Activated naive CD8-positive, alpha-beta T cell treated with anti-CD3 and anti-CD28 coated beads, Interleukin-2, amount 10 ng/mL, durations not matched to agents 7 days and 5 days (primary cell): ENCODE results near the gene DDRGK1. TPM values are rescaled to one million over a fixed set of nuclear protein-coding genes. Genes with fewer than 3 reads are reported as not detected.

Source experiments
- ATAC-seq: fragments of 150-1000 bp; cut with Tn5 transposase; one replicate; pipeline ENCODE4 v1.10.0; 2021; ENCODE audit warnings: low read depth, moderate library complexity
- POLR2A ChIA-PET: fragments of 350-600 bp; sonication (Branson Sonifier 250); formaldehyde crosslinking; loops from one replicate; lab custom pipeline; 2021; ENCODE audit warnings: antibody characterized with exemption; lab: Charles Lee
- DNase-seq: peaks from one replicate; pipeline ENCODE4 v3.0.0; 2021
- H3K27ac Mint-ChIP-seq: one replicate; pipeline ENCODE4 v1.8.0; 2022; ENCODE audit warnings: mild to moderate bottlenecking, mixed read lengths
- H3K27me3 Mint-ChIP-seq: one replicate; pipeline ENCODE4 v1.8.0; 2022; ENCODE audit warnings: mild to moderate bottlenecking, moderate library complexity, mixed read lengths
- H3K36me3 Mint-ChIP-seq: one replicate; pipeline ENCODE4 v1.8.0; 2021; ENCODE audit warnings: mild to moderate bottlenecking, mixed read lengths
- H3K4me1 Mint-ChIP-seq: one replicate; pipeline ENCODE4 v1.8.0; 2021; ENCODE audit warnings: mixed read lengths
- H3K4me3 Mint-ChIP-seq: one replicate; pipeline ENCODE4 v1.8.0; 2022; ENCODE audit warnings: mild to moderate bottlenecking, moderate library complexity, mixed read lengths
- H3K9me3 Mint-ChIP-seq: one replicate; pipeline ENCODE4 v1.8.0; 2021; ENCODE audit warnings: mixed read lengths
- total RNA-seq, 2 experiments: library from RNA; stranded (reverse); gene quantifications; one replicate each; pipeline ENCODE4 v1.2.3, GENCODE V29; 2021

The DDRGK1 gene
- total RNA-seq, 2 experiments from 2014 or later, result 58.1 to 59.2 TPM

- ATAC-seq (no peak), DNase-seq (no peak)
- Mint-ChIP-seq H3K27ac (no peak overlapping the region), H3K9me3 (no peaks in the 10 kb centered on the region), H3K27me3 (peaks cover 8% of the 10 kb centered on the region), H3K4me1 (no peaks in the 10 kb centered on the region), H3K4me3 (no peak overlapping the region), H3K36me3 (no peaks in the 10 kb centered on the region)
- POLR2A ChIA-PET, result no interaction called here
These were observed 26.6 kb upstream of the DDRGK1 start for GRCh38 chr20:3231116-3231515.

GRCh38 chr20:3229798-3230197 lies 25.3 kb upstream of the DDRGK1 start:
- no peaks in the 10 kb centered on the region for H3K4me1 Mint-ChIP-seq
- no peak overlapping the region for H3K27ac Mint-ChIP-seq
- no peak for ATAC-seq
- no peaks in the 10 kb centered on the region for H3K9me3 Mint-ChIP-seq
- H3K27me3 Mint-ChIP-seq, result no peaks in the 10 kb centered on the region
- POLR2A ChIA-PET, result no interaction called here
- H3K36me3 Mint-ChIP-seq, result no peaks in the 10 kb centered on the region
- H3K4me3 Mint-ChIP-seq, result no peak overlapping the region
- DNase-seq, result no peak

- H3K4me3 Mint-ChIP-seq, result no peak overlapping the region
- H3K36me3 Mint-ChIP-seq, result no peaks in the 10 kb centered on the region
- DNase-seq (no peak), ATAC-seq (no peak)
- POLR2A ChIA-PET, result no interaction called here
- H3K4me1 Mint-ChIP-seq, result no peaks in the 10 kb centered on the region
- H3K27me3 Mint-ChIP-seq, result no peaks in the 10 kb centered on the region
- H3K9me3 Mint-ChIP-seq, result no peaks in the 10 kb centered on the region
- H3K27ac Mint-ChIP-seq, result no peak overlapping the region
These were observed 24.7 kb upstream of the DDRGK1 start for GRCh38 chr20:3229158-3229557.

DNA sequence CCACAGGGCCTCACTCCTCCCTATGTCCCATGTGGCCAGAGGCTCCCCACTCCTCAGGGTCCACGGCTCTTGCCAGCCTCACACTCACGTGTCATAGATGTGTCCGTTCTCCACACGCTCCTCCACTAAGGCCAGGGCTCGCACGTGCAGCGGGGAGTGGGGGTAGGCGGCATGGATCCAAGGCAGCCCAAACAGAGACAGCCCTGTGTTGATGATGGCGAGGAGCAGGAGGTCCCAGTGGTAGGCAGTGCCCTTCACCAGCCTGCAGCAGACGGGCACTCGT lies 24.2 kb upstream of the DDRGK1 start:
- ATAC-seq (no peak), DNase-seq (no peak)
- Mint-ChIP-seq H3K4me3 (no peak overlapping the region), H3K9me3 (no peaks in the 10 kb centered on the region), H3K4me1 (peaks cover under 1% of the 10 kb centered on the region), H3K27ac (peak overlapping the region; percentile 51), H3K27me3 (no peaks in the 10 kb centered on the region), H3K36me3 (peaks cover under 1% of the 10 kb centered on the region)
- POLR2A ChIA-PET, result no interaction called here

GRCh38 chr20:3227936-3228749 lies 23.7 kb upstream of the DDRGK1 start:
- POLR2A ChIA-PET, result no interaction called here
- Mint-ChIP-seq H3K4me1 (peaks cover 4% of the 10 kb centered on the region), H3K4me3 (no peak overlapping the region), H3K36me3 (peaks cover 2% of the 10 kb centered on the region), H3K27ac (peak overlapping the region; percentile 51), H3K9me3 (no peaks in the 10 kb centered on the region), H3K27me3 (no peaks in the 10 kb centered on the region)
- no peak for DNase-seq
- ATAC-seq, result no peak

DNA sequence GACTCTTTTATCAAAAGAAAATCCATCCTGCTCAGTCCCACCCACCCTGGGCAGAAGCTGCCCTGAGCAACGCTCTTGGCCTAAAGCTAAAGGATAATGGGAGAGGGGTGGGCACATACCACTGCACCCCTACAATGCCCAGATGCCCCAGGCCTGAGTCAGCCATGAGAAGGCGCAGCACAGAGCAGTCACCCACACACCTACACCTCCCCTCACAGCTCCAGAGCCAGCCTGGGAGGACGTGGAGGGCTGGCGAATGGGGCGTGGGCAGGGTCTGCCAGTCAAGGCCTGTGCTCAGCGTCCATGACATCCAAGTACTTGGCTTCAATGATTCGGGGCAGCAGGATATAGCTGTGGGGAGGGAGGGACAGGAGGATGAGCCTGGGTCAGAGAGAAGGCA lies 23.0 kb upstream of the DDRGK1 start:
- Mint-ChIP-seq H3K4me3 (no peak overlapping the region), H3K4me1 (peaks cover 9% of the 10 kb centered on the region), H3K9me3 (no peaks in the 10 kb centered on the region), H3K27ac (no peak overlapping the region), H3K36me3 (peaks cover 2% of the 10 kb centered on the region), H3K27me3 (no peaks in the 10 kb centered on the region)
- ATAC-seq (no peak), DNase-seq (no peak)
- POLR2A ChIA-PET, result no interaction called here

- DNase-seq, result no peak
- POLR2A ChIA-PET, result no interaction called here
- Mint-ChIP-seq H3K4me1 (peaks cover 9% of the 10 kb centered on the region), H3K27me3 (no peaks in the 10 kb centered on the region), H3K9me3 (no peaks in the 10 kb centered on the region), H3K27ac (no peak overlapping the region), H3K36me3 (peaks cover 2% of the 10 kb centered on the region), H3K4me3 (no peak overlapping the region)
- no peak for ATAC-seq
These were observed 22.4 kb upstream of the DDRGK1 start for GRCh38 chr20:3226864-3227263.

DNA sequence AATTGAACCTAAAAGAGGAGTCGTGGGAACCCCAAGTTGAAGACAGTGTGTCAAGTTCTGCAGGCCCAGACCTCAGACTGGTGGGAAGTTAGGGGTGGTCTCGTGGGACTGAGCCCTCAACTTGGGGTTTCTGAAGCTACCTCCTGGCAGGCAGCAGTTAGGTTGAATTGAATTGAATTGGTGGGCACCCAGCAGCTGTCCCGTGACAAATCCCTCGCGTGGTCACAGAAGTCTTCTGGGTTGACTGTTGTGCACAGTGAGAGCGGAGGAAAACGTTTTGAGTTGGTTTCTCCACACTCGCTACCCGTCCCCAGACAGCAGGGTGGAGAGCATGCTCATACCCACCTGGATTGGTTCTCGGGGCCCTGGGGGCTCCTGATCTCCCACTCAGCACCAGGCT lies 21.6 kb upstream of the DDRGK1 start:
- Mint-ChIP-seq H3K27ac (no peak overlapping the region), H3K9me3 (no peaks in the 10 kb centered on the region), H3K4me3 (no peak overlapping the region), H3K4me1 (peaks cover 12% of the 10 kb centered on the region), H3K27me3 (no peaks in the 10 kb centered on the region), H3K36me3 (peaks cover 5% of the 10 kb centered on the region)
- POLR2A ChIA-PET, result no interaction called here
- no peak for DNase-seq
- no peak for ATAC-seq

DNA sequence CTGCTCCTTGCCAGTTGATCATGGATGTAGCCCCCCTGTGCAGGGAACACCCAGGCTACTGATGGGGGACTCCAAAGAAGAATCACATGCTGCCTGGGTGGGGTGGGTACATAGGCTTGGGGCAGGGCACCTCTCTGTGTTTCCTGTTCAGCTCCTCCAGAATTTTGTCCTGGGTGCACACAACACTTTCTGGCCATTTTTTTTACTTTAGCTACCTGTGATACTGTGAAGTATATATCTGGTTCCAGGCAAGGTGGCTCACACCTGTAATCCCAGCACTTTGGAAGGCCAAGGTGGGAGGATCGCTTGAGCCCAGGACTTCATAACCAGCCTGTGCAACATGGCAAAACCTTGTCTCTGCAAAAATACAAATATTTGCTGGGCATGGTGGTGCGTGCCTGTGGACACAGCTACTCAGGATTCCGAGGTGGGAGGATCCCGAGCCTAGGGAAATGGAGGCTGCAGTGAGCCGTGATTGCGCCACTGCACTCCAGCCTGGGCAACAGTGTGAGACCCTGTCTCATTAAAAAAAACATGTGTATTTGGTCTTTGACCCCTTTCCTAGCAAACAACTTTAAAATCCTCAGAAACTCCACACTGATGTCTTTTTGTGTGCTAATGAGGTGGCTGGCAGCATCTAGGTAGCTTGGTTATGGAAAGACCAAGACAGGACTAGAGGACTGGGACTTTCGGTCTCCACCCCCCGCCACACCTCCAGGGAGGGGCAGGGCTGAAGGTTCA lies 20.4 kb upstream of the DDRGK1 start:
- peaks cover 6% of the 10 kb centered on the region for H3K36me3 Mint-ChIP-seq

DNA sequence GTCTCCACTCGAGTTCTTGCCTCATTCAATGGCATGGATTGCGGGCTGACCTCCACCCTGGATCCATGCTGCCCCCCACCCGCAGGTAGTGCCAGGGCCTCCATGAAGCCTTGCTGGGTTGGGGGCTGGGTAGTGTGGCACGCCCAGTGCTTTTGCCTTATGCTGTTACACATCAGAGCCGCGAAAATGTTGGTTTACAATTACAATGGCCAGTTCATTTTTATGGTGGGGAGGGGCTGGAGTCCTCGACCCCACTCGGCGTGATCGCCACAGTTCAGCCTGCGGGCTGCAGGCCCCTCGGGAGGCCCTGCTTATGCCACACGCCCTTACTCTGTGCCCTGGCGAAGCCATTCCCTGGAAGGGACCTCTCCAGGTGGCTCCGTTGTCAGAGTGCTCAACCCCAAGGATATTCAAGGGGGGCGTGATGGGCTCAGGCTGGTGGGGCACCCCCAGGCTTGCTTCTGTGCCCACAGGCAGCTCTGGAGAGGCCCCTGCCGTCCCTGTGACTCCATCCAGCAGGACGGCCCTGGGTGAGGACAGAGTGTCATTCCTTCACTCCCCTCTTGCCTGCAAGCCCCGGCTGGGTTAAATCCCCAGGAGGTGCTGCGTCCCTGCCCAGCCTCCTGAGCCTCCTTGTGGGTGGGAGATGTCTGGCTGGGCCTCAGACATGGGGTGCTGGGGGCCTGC lies 19.7 kb upstream of the DDRGK1 start:
- H3K27ac Mint-ChIP-seq, result no peak overlapping the region
- POLR2A ChIA-PET, result interaction anchor here (1.1 to 1.5 kb wide), 2 partner anchors 21 to 388 kb away, joined by 3 to 8 read pairs; no protein-coding TSS in a partner anchor
- DNase-seq, result no peak

More for the DNA sequence above, 20.4 kb upstream of the DDRGK1 start:
- H3K4me1 Mint-ChIP-seq, result peaks cover 12% of the 10 kb centered on the region
- no peaks in the 10 kb centered on the region for H3K27me3 Mint-ChIP-seq
- H3K4me3 Mint-ChIP-seq, result no peak overlapping the region
- DNase-seq, result no peak
- H3K27ac Mint-ChIP-seq, result no peak overlapping the region
- no peaks in the 10 kb centered on the region for H3K9me3 Mint-ChIP-seq
- POLR2A ChIA-PET, result no interaction called here
- no peak for ATAC-seq

GRCh38 chr20:3223651-3223993 lies 19.1 kb upstream of the DDRGK1 start:
- Mint-ChIP-seq H3K4me1 (peaks cover 12% of the 10 kb centered on the region), H3K9me3 (no peaks in the 10 kb centered on the region), H3K36me3 (peaks cover 6% of the 10 kb centered on the region), H3K4me3 (no peak overlapping the region), H3K27me3 (no peaks in the 10 kb centered on the region), H3K27ac (peak overlapping the region; percentile 83)
- POLR2A ChIA-PET, result interaction anchor here (1.0 to 1.5 kb wide), 6 partner anchors 14 to 388 kb away, joined by 3 to 8 read pairs (median 5); partner anchors contain the start of genes ITPA and SLC4A11
- DNase-seq (no peak), ATAC-seq (no peak)

More for the DNA sequence above, 19.7 kb upstream of the DDRGK1 start:
- ATAC-seq, result no peak
- Mint-ChIP-seq H3K4me1 (peaks cover 12% of the 10 kb centered on the region), H3K27me3 (no peaks in the 10 kb centered on the region), H3K4me3 (no peak overlapping the region), H3K9me3 (no peaks in the 10 kb centered on the region), H3K36me3 (peaks cover 6% of the 10 kb centered on the region)

DNA sequence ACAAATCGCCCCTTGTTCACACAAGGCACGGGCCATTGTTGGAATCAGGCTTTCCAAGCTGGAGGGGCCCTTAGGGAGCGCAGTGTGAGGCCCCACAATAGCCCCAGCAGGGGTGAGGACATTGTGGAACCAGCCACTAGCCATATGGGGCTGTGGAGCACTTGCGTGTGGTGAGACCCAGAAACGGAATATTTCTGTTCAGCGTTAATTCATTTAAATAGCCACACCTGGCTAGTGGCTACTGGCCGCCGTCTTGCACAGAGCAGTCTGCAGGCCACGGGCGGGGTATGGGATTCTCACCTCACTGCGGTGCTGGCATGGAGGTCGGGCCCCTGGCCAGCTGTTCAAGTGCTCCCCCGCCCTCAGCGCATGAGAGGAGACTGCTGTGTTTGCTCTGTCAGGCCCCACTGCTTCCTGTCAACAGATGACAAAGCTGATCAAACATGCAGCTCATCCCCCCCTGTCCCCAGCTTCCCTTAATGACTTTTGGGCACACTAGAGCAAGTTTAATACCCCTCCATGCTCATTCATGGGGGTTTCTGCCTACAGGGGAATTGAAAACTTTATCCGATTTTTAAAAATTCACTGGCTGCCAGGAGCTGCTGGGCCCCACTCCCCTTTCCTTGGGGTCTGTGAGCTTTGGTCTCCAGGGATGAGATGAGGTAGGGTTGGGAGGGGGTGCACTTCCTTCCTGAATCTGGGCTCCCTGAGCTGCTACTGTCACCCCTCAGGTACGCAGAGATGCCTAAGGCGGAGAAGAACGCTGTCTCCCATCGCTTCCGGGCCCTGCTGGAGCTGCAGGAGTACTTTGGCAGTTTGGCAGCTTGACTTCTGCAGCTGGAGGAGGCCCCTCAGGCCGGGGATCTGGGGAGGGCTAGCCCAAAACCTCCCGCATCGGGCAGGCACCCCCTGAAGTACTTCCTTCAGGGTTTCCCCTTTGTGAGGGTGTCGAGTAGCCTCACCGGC lies 18.4 kb upstream of the DDRGK1 start:
- H3K4me1 Mint-ChIP-seq, result peaks cover 12% of the 10 kb centered on the region

More for the DNA sequence above, 18.4 kb upstream of the DDRGK1 start:
- Mint-ChIP-seq H3K27me3 (no peaks in the 10 kb centered on the region), H3K9me3 (no peaks in the 10 kb centered on the region), H3K4me3 (peak overlapping the region; percentile 30), H3K36me3 (peaks cover 6% of the 10 kb centered on the region), H3K27ac (peak overlapping the region; percentile 83)
- POLR2A ChIA-PET, result interaction anchor here (0.7 to 1.5 kb wide), 7 partner anchors 13 to 389 kb away, joined by 3 to 8 read pairs (median 5); partner anchors contain the start of genes ITPA and SLC4A11
- ATAC-seq, result peak; percentile 84
- DNase-seq, result peak; percentile 48
